ENCODE data around the gene NKIRAS2. TPM values are rescaled to one million over a fixed set of nuclear protein-coding genes. Genes with fewer than 3 reads are reported as not detected.

Gene NKIRAS2
- total RNA-seq, 1 experiment from 2014 or later = 22.4 TPM

GRCh38 chr17:42052346-42052877, 32.5 kb downstream of the NKIRAS2 start:
- no TSS peak for BruUV-seq (replicated peaks)
- no peaks in the 10 kb centered on the region for H3K36me3 ChIP-seq (ENCODE audit: control insufficient read depth, insufficient read depth, low read length)
- H3K27ac ChIP-seq (ENCODE audit: low read length) = no peak overlapping the region
- intact Hi-C loops (cut with micrococcal nuclease; ENCODE audit: unreplicated experiment) (no loop called here), in situ Hi-C loops (cut with HindIII; ENCODE audit: low pct_unique_long_range_greater_than_20kb, low sequenced_read_pairs) (no loop called here)
- POLR2A ChIA-PET = no interaction called here
- H3K27me3 ChIP-seq (ENCODE audit: control insufficient read depth, insufficient read depth, low read length) = no peaks in the 10 kb centered on the region
- no peaks in the 10 kb centered on the region for H3K9me3 ChIP-seq (ENCODE audit: control insufficient read depth, insufficient read depth, low read depth, low read length)
- no peak for ATAC-seq
- CTCF ChIA-PET = no interaction called here
- H3K4me3 ChIP-seq (ENCODE audit: low read depth in 2 of 2, low read length in 2 of 2) = no peak overlapping the region
- peaks cover 2% of the 10 kb centered on the region; the same call in 1 of the 2 replicates for H3K4me1 ChIP-seq (ENCODE audit: control insufficient read depth, insufficient read depth, low read length)
- TF ChIP-seq, protein P1, sequence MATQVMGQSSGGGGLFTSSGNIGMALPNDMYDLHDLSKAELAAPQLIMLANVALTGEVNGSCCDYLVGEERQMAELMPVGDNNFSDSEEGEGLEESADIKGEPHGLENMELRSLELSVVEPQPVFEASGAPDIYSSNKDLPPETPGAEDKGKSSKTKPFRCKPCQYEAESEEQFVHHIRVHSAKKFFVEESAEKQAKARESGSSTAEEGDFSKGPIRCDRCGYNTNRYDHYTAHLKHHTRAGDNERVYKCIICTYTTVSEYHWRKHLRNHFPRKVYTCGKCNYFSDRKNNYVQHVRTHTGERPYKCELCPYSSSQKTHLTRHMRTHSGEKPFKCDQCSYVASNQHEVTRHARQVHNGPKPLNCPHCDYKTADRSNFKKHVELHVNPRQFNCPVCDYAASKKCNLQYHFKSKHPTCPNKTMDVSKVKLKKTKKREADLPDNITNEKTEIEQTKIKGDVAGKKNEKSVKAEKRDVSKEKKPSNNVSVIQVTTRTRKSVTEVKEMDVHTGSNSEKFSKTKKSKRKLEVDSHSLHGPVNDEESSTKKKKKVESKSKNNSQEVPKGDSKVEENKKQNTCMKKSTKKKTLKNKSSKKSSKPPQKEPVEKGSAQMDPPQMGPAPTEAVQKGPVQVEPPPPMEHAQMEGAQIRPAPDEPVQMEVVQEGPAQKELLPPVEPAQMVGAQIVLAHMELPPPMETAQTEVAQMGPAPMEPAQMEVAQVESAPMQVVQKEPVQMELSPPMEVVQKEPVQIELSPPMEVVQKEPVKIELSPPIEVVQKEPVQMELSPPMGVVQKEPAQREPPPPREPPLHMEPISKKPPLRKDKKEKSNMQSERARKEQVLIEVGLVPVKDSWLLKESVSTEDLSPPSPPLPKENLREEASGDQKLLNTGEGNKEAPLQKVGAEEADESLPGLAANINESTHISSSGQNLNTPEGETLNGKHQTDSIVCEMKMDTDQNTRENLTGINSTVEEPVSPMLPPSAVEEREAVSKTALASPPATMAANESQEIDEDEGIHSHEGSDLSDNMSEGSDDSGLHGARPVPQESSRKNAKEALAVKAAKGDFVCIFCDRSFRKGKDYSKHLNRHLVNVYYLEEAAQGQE (IDR thresholded peaks at IDR 0.05; ENCODE audit: insufficient read depth in 1 of 2, low read depth in 2 of 2, low read length in 1 of 2) = no peak
- no peak for TF ChIP-seq POLR2AphosphoS5 (IDR thresholded peaks at IDR 0.05; ENCODE audit: low read depth, low read length)
- no peak for TF ChIP-seq SIN3A (IDR thresholded peaks at IDR 0.05; ENCODE audit: borderline replicate concordance, insufficient read depth, low read depth, low read length)
- TF ChIP-seq TCF7L2 (IDR thresholded peaks at IDR 0.05; ENCODE audit: low read depth, low read length) = no peak
- TF ChIP-seq, protein P2, sequence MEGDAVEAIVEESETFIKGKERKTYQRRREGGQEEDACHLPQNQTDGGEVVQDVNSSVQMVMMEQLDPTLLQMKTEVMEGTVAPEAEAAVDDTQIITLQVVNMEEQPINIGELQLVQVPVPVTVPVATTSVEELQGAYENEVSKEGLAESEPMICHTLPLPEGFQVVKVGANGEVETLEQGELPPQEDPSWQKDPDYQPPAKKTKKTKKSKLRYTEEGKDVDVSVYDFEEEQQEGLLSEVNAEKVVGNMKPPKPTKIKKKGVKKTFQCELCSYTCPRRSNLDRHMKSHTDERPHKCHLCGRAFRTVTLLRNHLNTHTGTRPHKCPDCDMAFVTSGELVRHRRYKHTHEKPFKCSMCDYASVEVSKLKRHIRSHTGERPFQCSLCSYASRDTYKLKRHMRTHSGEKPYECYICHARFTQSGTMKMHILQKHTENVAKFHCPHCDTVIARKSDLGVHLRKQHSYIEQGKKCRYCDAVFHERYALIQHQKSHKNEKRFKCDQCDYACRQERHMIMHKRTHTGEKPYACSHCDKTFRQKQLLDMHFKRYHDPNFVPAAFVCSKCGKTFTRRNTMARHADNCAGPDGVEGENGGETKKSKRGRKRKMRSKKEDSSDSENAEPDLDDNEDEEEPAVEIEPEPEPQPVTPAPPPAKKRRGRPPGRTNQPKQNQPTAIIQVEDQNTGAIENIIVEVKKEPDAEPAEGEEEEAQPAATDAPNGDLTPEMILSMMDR (IDR thresholded peaks at IDR 0.05) = no peak
- DNase-seq (ENCODE audit: low read depth, low spot score) = no peak

GRCh38 chr17:42053731-42054500, 34.0 kb downstream of the NKIRAS2 start:
- DNase-seq (ENCODE audit: low read depth, low spot score) (no peak), ATAC-seq (no peak)
- no peak for TF ChIP-seq POLR2AphosphoS5 (IDR thresholded peaks at IDR 0.05; ENCODE audit: low read depth, low read length)
- TF ChIP-seq, protein P2 (IDR thresholded peaks at IDR 0.05) = no peak
- TF ChIP-seq SIN3A (IDR thresholded peaks at IDR 0.05; ENCODE audit: borderline replicate concordance, insufficient read depth, low read depth, low read length) = no peak
- TF ChIP-seq, protein P1 (IDR thresholded peaks at IDR 0.05; ENCODE audit: insufficient read depth in 1 of 2, low read depth in 2 of 2, low read length in 1 of 2) = no peak
- TF ChIP-seq TCF7L2 (IDR thresholded peaks at IDR 0.05; ENCODE audit: low read depth, low read length) = no peak
- peaks cover 2% of the 10 kb centered on the region; the same call in 1 of the 2 replicates for H3K4me1 ChIP-seq (ENCODE audit: control insufficient read depth, insufficient read depth, low read length)
- H3K27ac ChIP-seq (ENCODE audit: low read length) = no peak overlapping the region
- CTCF ChIA-PET = interaction anchor here (0.5 kb wide), 1 partner anchor 19 kb away, joined by 5 read pairs; no protein-coding TSS in a partner anchor
- no peaks in the 10 kb centered on the region for H3K27me3 ChIP-seq (ENCODE audit: control insufficient read depth, insufficient read depth, low read length)
- no TSS peak for BruUV-seq (replicated peaks)
- no peaks in the 10 kb centered on the region for H3K9me3 ChIP-seq (ENCODE audit: control insufficient read depth, insufficient read depth, low read depth, low read length)
- POLR2A ChIA-PET = no interaction called here
- H3K4me3 ChIP-seq (ENCODE audit: low read depth in 2 of 2, low read length in 2 of 2) = no peak overlapping the region
- intact Hi-C loops (cut with micrococcal nuclease; ENCODE audit: unreplicated experiment) (no loop called here), in situ Hi-C loops (cut with HindIII; ENCODE audit: low pct_unique_long_range_greater_than_20kb, low sequenced_read_pairs) (no loop called here)
- no peaks in the 10 kb centered on the region for H3K36me3 ChIP-seq (ENCODE audit: control insufficient read depth, insufficient read depth, low read length)
